A549 (cell line): ENCODE data around the gene TNNI3K.

Source experiments
- BHLHE40 ChIP-seq: IDR thresholded peaks from 2 replicates; pipeline ENCODE4 v1.6.1; 2012; ENCODE audit warnings: low read depth, low read length, inconsistent platforms
- CBX8 ChIP-seq: fragments of 200-600 bp; sonication (generic); IDR thresholded peaks from 2 replicates; pipeline ENCODE4 v1.6.1; 2016
- CHD2 ChIP-seq: fragments of 150-350 bp; IDR thresholded peaks from 2 replicates; pipeline ENCODE4 v1.6.1; 2014; ENCODE audit warnings: low read length; ENCODE audit not compliant: partially characterized antibody
- CTCF ChIP-seq: fragments of >200 bp; sonication (Bioruptor Twin); formaldehyde crosslinking; IDR thresholded peaks from 3 replicates; pipeline ENCODE4 v1.5.1; 2016
- FOSL2 ChIP-seq, 2 experiments: fragments of 450-650 bp in 1 of 2; fragments of >200 bp in 1 of 2; sonication (Bioruptor Twin) in 1 of 2; formaldehyde crosslinking; IDR thresholded peaks; 2 replicates each; pipeline versions ENCODE4 v1.5.0 to v1.6.1; 2016 to 2020; ENCODE audit warnings: mild to moderate bottlenecking in 1 of 2, moderate library complexity in 1 of 2
- MAX ChIP-seq: IDR thresholded peaks from 2 replicates; pipeline ENCODE4 v1.6.1; 2012
- MYC ChIP-seq: IDR thresholded peaks from 2 replicates; pipeline ENCODE4 v1.6.1; 2012; ENCODE audit warnings: mild to moderate bottlenecking, inconsistent platforms, low read length, improper control_type of control experiment, borderline replicate concordance
- POLR2A ChIP-seq: IDR thresholded peaks from 2 replicates; pipeline ENCODE4 v1.6.1; 2012; ENCODE audit warnings: mild to moderate bottlenecking, low read length
- RAD21 ChIP-seq, 2 experiments: fragments of >200 bp in 1 of 2; sonication (Bioruptor Twin) in 1 of 2; formaldehyde crosslinking in 1 of 2; IDR thresholded peaks in 1 of 2; conservative IDR thresholded peaks in 1 of 2; 2 replicates in 1 of 2; 3 replicates in 1 of 2; pipeline ENCODE4 v1.6.1; 2012 to 2018; ENCODE audit warnings: inconsistent platforms in 1 of 2
- SMC3 ChIP-seq: fragments of >200 bp; sonication (Bioruptor Twin); formaldehyde crosslinking; IDR thresholded peaks from 3 replicates; pipeline ENCODE4 v1.6.1; 2018; ENCODE audit warnings: inconsistent platforms
- TF ChIP-seq, protein P1 (sequence below): fragments of 200-600 bp; sonication (generic); IDR thresholded peaks from 2 replicates; pipeline ENCODE4 v1.6.1; 2016; ENCODE audit warnings: antibody characterized with exemption, mild to moderate bottlenecking, moderate library complexity
- TF ChIP-seq, protein P2 (sequence below): fragments of 150-350 bp; IDR thresholded peaks from 2 replicates; pipeline ENCODE4 v1.6.1; 2014; ENCODE audit warnings: low read depth, mild to moderate bottlenecking, low read length
- TF ChIP-seq, protein P3 (sequence below): fragments of 450-650 bp; IDR thresholded peaks from 2 replicates; pipeline ENCODE4 v1.6.1; 2014; ENCODE audit warnings: antibody characterized with exemption

- TF ChIP-seq, protein P1, sequence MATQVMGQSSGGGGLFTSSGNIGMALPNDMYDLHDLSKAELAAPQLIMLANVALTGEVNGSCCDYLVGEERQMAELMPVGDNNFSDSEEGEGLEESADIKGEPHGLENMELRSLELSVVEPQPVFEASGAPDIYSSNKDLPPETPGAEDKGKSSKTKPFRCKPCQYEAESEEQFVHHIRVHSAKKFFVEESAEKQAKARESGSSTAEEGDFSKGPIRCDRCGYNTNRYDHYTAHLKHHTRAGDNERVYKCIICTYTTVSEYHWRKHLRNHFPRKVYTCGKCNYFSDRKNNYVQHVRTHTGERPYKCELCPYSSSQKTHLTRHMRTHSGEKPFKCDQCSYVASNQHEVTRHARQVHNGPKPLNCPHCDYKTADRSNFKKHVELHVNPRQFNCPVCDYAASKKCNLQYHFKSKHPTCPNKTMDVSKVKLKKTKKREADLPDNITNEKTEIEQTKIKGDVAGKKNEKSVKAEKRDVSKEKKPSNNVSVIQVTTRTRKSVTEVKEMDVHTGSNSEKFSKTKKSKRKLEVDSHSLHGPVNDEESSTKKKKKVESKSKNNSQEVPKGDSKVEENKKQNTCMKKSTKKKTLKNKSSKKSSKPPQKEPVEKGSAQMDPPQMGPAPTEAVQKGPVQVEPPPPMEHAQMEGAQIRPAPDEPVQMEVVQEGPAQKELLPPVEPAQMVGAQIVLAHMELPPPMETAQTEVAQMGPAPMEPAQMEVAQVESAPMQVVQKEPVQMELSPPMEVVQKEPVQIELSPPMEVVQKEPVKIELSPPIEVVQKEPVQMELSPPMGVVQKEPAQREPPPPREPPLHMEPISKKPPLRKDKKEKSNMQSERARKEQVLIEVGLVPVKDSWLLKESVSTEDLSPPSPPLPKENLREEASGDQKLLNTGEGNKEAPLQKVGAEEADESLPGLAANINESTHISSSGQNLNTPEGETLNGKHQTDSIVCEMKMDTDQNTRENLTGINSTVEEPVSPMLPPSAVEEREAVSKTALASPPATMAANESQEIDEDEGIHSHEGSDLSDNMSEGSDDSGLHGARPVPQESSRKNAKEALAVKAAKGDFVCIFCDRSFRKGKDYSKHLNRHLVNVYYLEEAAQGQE, result no peak
- TF ChIP-seq SMC3 (no peak), CBX8 (no peak), BHLHE40 (no peak), FOSL2 (IDR thresholded peaks at IDR 0.05) (no peak), FOSL2 (CRISPR knock-in tag; IDR thresholded peaks at IDR 0.05) (no peak), CTCF (no peak), RAD21 (conservative IDR thresholded peaks at IDR 0.05 in 1 of 2, IDR thresholded peaks at IDR 0.05 in 1 of 2) (no peak), MYC (no peak), POLR2A (no peak), CHD2 (no peak), MAX (no peak)
- TF ChIP-seq, protein P2, sequence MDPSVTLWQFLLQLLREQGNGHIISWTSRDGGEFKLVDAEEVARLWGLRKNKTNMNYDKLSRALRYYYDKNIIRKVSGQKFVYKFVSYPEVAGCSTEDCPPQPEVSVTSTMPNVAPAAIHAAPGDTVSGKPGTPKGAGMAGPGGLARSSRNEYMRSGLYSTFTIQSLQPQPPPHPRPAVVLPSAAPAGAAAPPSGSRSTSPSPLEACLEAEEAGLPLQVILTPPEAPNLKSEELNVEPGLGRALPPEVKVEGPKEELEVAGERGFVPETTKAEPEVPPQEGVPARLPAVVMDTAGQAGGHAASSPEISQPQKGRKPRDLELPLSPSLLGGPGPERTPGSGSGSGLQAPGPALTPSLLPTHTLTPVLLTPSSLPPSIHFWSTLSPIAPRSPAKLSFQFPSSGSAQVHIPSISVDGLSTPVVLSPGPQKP, result no peak
- TF ChIP-seq, protein P3, sequence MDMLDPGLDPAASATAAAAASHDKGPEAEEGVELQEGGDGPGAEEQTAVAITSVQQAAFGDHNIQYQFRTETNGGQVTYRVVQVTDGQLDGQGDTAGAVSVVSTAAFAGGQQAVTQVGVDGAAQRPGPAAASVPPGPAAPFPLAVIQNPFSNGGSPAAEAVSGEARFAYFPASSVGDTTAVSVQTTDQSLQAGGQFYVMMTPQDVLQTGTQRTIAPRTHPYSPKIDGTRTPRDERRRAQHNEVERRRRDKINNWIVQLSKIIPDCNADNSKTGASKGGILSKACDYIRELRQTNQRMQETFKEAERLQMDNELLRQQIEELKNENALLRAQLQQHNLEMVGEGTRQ, result no peak
These were observed 273.3 kb downstream of the TNNI3K start for GRCh38 chr1:74508449-74508848.
